ENCODE results near the gene CTIF. TPM values are rescaled to one million over a fixed set of nuclear protein-coding genes. Genes with fewer than 3 reads are reported as not detected.

The CTIF gene
- polyA plus RNA-seq, 3 donors: 0.38 to 8.7 (median 1.2) TPM

GRCh38 chr18:48607056-48607984 lies 68.5 kb downstream of the CTIF start:
- no peak for DNase-seq
- Histone ChIP-seq H3K27ac (ENCODE audit: low read depth in 1 of 2, low read length in 2 of 2) (no peak overlapping the region), H3K9ac (ENCODE audit: insufficient read depth, low read length, poor library complexity, severe bottlenecking) (no peak overlapping the region), H3K4me1 (ENCODE audit: control insufficient read depth in 1 of 2, insufficient read depth in 2 of 2, low read length in 2 of 2) (no peaks in the 10 kb centered on the region), H3K4me2 (replicated peaks; ENCODE audit: extremely low read depth, low read length, poor library complexity, severe bottlenecking) (no peak overlapping the region), H2AFZ (ENCODE audit: insufficient read depth, low read depth, low read length, poor library complexity, severe bottlenecking) (no peak overlapping the region), H3K79me2 (ENCODE audit: insufficient read depth, low read length) (no peaks in the 10 kb centered on the region), H3K4me3 (replicated peaks in 1 of 3; ENCODE audit: low read depth in 2 of 3, low read length in 3 of 3) (no peak overlapping the region), H3K36me3 (replicated peaks in 1 of 2; ENCODE audit: control insufficient read depth in 1 of 2, insufficient read depth in 2 of 2, low read length in 2 of 2) (no peaks in the 10 kb centered on the region), H4K20me1 (ENCODE audit: insufficient read depth, low read length) (peaks cover 34% of the 10 kb centered on the region), H3K27me3 (ENCODE audit: control insufficient read depth in 2 of 2, insufficient read depth in 2 of 2, low read length in 2 of 2) (no peaks in the 10 kb centered on the region), H3K9me3 (replicated peaks in 1 of 2; ENCODE audit: control insufficient read depth in 1 of 2, insufficient read depth in 1 of 2, low read length in 2 of 2) (no peaks in the 10 kb centered on the region)
- H3K9me3 Mint-ChIP-seq: peaks cover 0 to 3% (median 0%) of the 10 kb centered on the region in 7 donors
- H3K27ac Mint-ChIP-seq: peak overlapping the region in 1 of 7 donors; percentile 52
- no peaks in the 10 kb centered on the region for H3K36me3 Mint-ChIP-seq
- peaks cover 3% of the 10 kb centered on the region for H3K4me1 Mint-ChIP-seq
- no peak for TF ChIP-seq CTCF (IDR thresholded peaks at IDR 0.05)
- no peak overlapping the region for H3K4me3 Mint-ChIP-seq
- WGBS (ENCODE audit: insufficient coverage): 94% methylated on average over 7 of the region's 8 CpGs
- intact Hi-C loops (cut with micrococcal nuclease): no loop called here
- H3K27me3 Mint-ChIP-seq (ENCODE audit: low read depth in 3 of 3): peaks cover 0 to 1% (median under 1%) of the 10 kb centered on the region in 3 donors

- intact Hi-C loops (cut with micrococcal nuclease): no loop called here
- Histone ChIP-seq H3K9me3 (replicated peaks in 1 of 2; ENCODE audit: control insufficient read depth in 1 of 2, insufficient read depth in 1 of 2, low read length in 2 of 2) (no peaks in the 10 kb centered on the region), H3K79me2 (ENCODE audit: insufficient read depth, low read length) (no peaks in the 10 kb centered on the region), H3K9ac (ENCODE audit: insufficient read depth, low read length, poor library complexity, severe bottlenecking) (no peak overlapping the region), H4K20me1 (ENCODE audit: insufficient read depth, low read length) (peaks cover 30% of the 10 kb centered on the region), H3K27me3 (ENCODE audit: control insufficient read depth in 2 of 2, insufficient read depth in 2 of 2, low read length in 2 of 2) (no peaks in the 10 kb centered on the region), H3K27ac (ENCODE audit: low read depth in 1 of 2, low read length in 2 of 2) (no peak overlapping the region), H3K36me3 (replicated peaks in 1 of 2; ENCODE audit: control insufficient read depth in 1 of 2, insufficient read depth in 2 of 2, low read length in 2 of 2) (no peaks in the 10 kb centered on the region), H2AFZ (ENCODE audit: insufficient read depth, low read depth, low read length, poor library complexity, severe bottlenecking) (no peak overlapping the region), H3K4me1 (ENCODE audit: control insufficient read depth in 1 of 2, insufficient read depth in 2 of 2, low read length in 2 of 2) (no peaks in the 10 kb centered on the region), H3K4me3 (replicated peaks in 1 of 3; ENCODE audit: low read depth in 2 of 3, low read length in 3 of 3) (no peak overlapping the region), H3K4me2 (replicated peaks; ENCODE audit: extremely low read depth, low read length, poor library complexity, severe bottlenecking) (no peak overlapping the region)
- Mint-ChIP-seq H3K9me3 (no peaks in the 10 kb centered on the region), H3K27ac (peak overlapping the region in 1 of 7 donors; percentile 7), H3K4me1 (peaks cover 3% of the 10 kb centered on the region), H3K36me3 (no peaks in the 10 kb centered on the region), H3K27me3 (ENCODE audit: low read depth in 3 of 3) (peaks cover 0 to 2% (median 1%) of the 10 kb centered on the region in 3 donors), H3K4me3 (no peak overlapping the region)
- DNase-seq: no peak
- WGBS (ENCODE audit: insufficient coverage): 95% methylated on average over 5 of the region's 5 CpGs
- no peak for TF ChIP-seq CTCF (IDR thresholded peaks at IDR 0.05)
Observed at GRCh38 chr18:48608581-48608980, 69.8 kb downstream of the CTIF start.
